WTC11 (cell line): ENCODE data around the gene PIM1.

ENCODE experiments used
- ATF3 ChIP-seq: sonication (generic); formaldehyde crosslinking; conservative IDR thresholded peaks from 2 replicates; pipeline ENCODE4 v1.8.1; 2022; ENCODE audit warnings: mild to moderate bottlenecking, missing genetic modification reagents
- CTCF ChIP-seq: fragments of 200-600 bp; IDR thresholded peaks from 2 replicates; pipeline ENCODE4 v1.8.0; 2022; ENCODE audit warnings: antibody characterized with exemption
- E2F1 ChIP-seq: sonication (generic); formaldehyde crosslinking; IDR thresholded peaks from 2 replicates; pipeline ENCODE4 v1.8.0; 2022; ENCODE audit warnings: mild to moderate bottlenecking, missing genetic modification reagents
- E2F4 ChIP-seq: sonication (generic); formaldehyde crosslinking; IDR thresholded peaks from 2 replicates; pipeline ENCODE4 v1.8.1; 2022; ENCODE audit warnings: low read depth, mild to moderate bottlenecking, moderate library complexity, missing genetic modification reagents, borderline replicate concordance
- MLX ChIP-seq: sonication (generic); formaldehyde crosslinking; IDR thresholded peaks from 2 replicates; pipeline ENCODE4 v1.8.1; 2023; ENCODE audit warnings: mild to moderate bottlenecking, missing genetic modification reagents, moderate library complexity
- NFE2L1 ChIP-seq: sonication (generic); formaldehyde crosslinking; IDR thresholded peaks from 2 replicates; pipeline ENCODE4 v1.8.1; 2023; ENCODE audit warnings: missing genetic modification reagents
- SP1 ChIP-seq: sonication (generic); formaldehyde crosslinking; conservative IDR thresholded peaks from 2 replicates; pipeline ENCODE4 v1.8.1; 2022; ENCODE audit warnings: missing genetic modification reagents
- USF1 ChIP-seq: sonication (generic); formaldehyde crosslinking; IDR thresholded peaks from 2 replicates; pipeline ENCODE4 v1.8.0; 2022; ENCODE audit warnings: mild to moderate bottlenecking, missing genetic modification reagents
- USF2 ChIP-seq: sonication (generic); formaldehyde crosslinking; IDR thresholded peaks from 2 replicates; pipeline ENCODE4 v1.8.1; 2023; ENCODE audit warnings: mild to moderate bottlenecking, missing genetic modification reagents, moderate library complexity
- ZNF138 ChIP-seq: sonication (generic); formaldehyde crosslinking; conservative IDR thresholded peaks from 2 replicates; pipeline ENCODE4 v1.8.1; 2022; ENCODE audit warnings: mild to moderate bottlenecking, moderate library complexity, missing genetic modification reagents
- ZNF512 ChIP-seq: sonication (generic); formaldehyde crosslinking; IDR thresholded peaks from 2 replicates; pipeline ENCODE4 v1.8.1; 2022; ENCODE audit warnings: missing genetic modification reagents, borderline replicate concordance

- no peak for TF ChIP-seq SP1 (CRISPR knock-in tag)
- TF ChIP-seq ZNF138 (CRISPR knock-in tag) = no peak
- TF ChIP-seq CTCF = peak; percentile 87
- TF ChIP-seq USF1 = no peak
- TF ChIP-seq E2F1 (CRISPR knock-in tag) = no peak
- no peak for TF ChIP-seq ZNF512 (CRISPR knock-in tag)
- TF ChIP-seq ATF3 (CRISPR knock-in tag) = no peak
- no peak for TF ChIP-seq MLX (CRISPR knock-in tag)
- TF ChIP-seq E2F4 (CRISPR knock-in tag) = no peak
- no peak for TF ChIP-seq USF2 (CRISPR knock-in tag)
- no peak for TF ChIP-seq NFE2L1 (CRISPR knock-in tag)
Measured at GRCh38 chr6:37210313-37210968, 40.5 kb downstream of the PIM1 start.
